H1 (cell line): ENCODE results near the gene SERPINA1. TPM values are rescaled to one million over a fixed set of nuclear protein-coding genes. Genes with fewer than 3 reads are reported as not detected.

ENCODE experiments used
- CTCF ChIA-PET: fragments of 300-600 bp; sonication (Branson Sonifier 250); formaldehyde crosslinking; loops from one replicate; lab custom pipeline; 2021; ENCODE audit not compliant: partially characterized antibody; lab: Charles Lee
- POLR2A ChIA-PET: fragments of 300-600 bp; sonication (Branson Sonifier 250); formaldehyde crosslinking; loops from one replicate; lab custom pipeline; 2021; ENCODE audit warnings: inconsistent platforms; ENCODE audit not compliant: partially characterized antibody; lab: Charles Lee
- DNase-seq, 2 experiments: peaks; one replicate each; pipeline versions ENCODE4 v3.0.0 to v3.0.0-alpha.2; 2010 to 2022; ENCODE audit warnings: low spot score in 2 of 2, low read depth in 1 of 2, mixed read lengths in 1 of 2
- FAIRE-seq: peaks from 2 replicates; lab custom pipeline; 2011; peaks lifted over from hg19 to GRCh38; lab: Jason Lieb, UNC
- H2AFZ ChIP-seq: 2 replicates; pipeline ENCODE4 v1.8.1; 2012; ENCODE audit warnings: low read length, inconsistent platforms
- H2AK5ac ChIP-seq: 2 replicates; pipeline ENCODE4 v1.6.1; 2013; ENCODE audit warnings: low read depth, low read length
- H2BK120ac ChIP-seq: replicated peaks from 2 replicates; pipeline ENCODE3; 2013; ENCODE audit warnings: low read depth, low read length, inconsistent platforms
- H2BK12ac ChIP-seq: 2 replicates; pipeline ENCODE4 v1.6.1; 2013; ENCODE audit warnings: low read depth, low read length
- H2BK15ac ChIP-seq: 2 replicates; pipeline ENCODE4 v1.6.1; 2013; ENCODE audit warnings: low read length
- H2BK20ac ChIP-seq: 2 replicates; pipeline ENCODE4 v1.6.1; 2013; ENCODE audit warnings: low read length
- H2BK5ac ChIP-seq: 2 replicates; pipeline ENCODE4 v1.6.1; 2013; ENCODE audit warnings: low read depth, low read length
- H3K14ac ChIP-seq: 2 replicates; pipeline ENCODE4 v1.6.1; 2013; ENCODE audit warnings: inconsistent platforms; ENCODE audit not compliant: insufficient read length
- H3K18ac ChIP-seq: 2 replicates; pipeline ENCODE4 v1.6.1; 2013; ENCODE audit warnings: low read length; ENCODE audit errors: extremely low read depth
- H3K23ac ChIP-seq: 2 replicates; pipeline ENCODE4 v1.6.1; 2013; ENCODE audit warnings: inconsistent platforms; ENCODE audit not compliant: insufficient read length
- H3K23me2 ChIP-seq: 2 replicates; pipeline ENCODE4 v1.6.1; 2013; ENCODE audit warnings: low read depth, low read length
- H3K27ac ChIP-seq: 2 replicates; pipeline ENCODE4 v1.6.1; 2011; ENCODE audit warnings: low read depth, low read length, inconsistent platforms
- H3K27me3 ChIP-seq, 4 experiments: replicated peaks in 1 of 4; 1 replicate in 1 of 4; 2 replicates in 3 of 4; pipeline versions ENCODE4 v1.6.1 to v1.8.1; 2011 to 2013; ENCODE audit warnings: low read length in 3 of 4, mild to moderate bottlenecking in 3 of 4, inconsistent platforms in 2 of 4, mixed read lengths in 2 of 4, moderate library complexity in 1 of 4; ENCODE audit not compliant: control insufficient read depth in 3 of 4, insufficient read depth in 3 of 4; ENCODE audit errors: extremely low read depth in 1 of 4
- H3K36me3 ChIP-seq, 4 experiments: 2 replicates each; pipeline versions ENCODE4 v1.6.1 to v1.8.1; 2011 to 2013; ENCODE audit warnings: mild to moderate bottlenecking in 4 of 4, low read length in 3 of 4, moderate library complexity in 2 of 4, control low read depth in 1 of 4, inconsistent platforms in 1 of 4; ENCODE audit not compliant: insufficient read depth in 4 of 4, control insufficient read depth in 2 of 4
- H3K4ac ChIP-seq: replicated peaks from 2 replicates; pipeline ENCODE3; 2013; ENCODE audit warnings: low read length, low read depth, mixed read lengths, inconsistent platforms; ENCODE audit not compliant: insufficient read length
- H3K4me1 ChIP-seq, 4 experiments: replicated peaks in 1 of 4; 1 replicate in 1 of 4; 2 replicates in 3 of 4; pipeline versions ENCODE4 v1.6.1 to v1.8.1; 2011 to 2013; ENCODE audit warnings: low read length in 3 of 4, inconsistent platforms in 2 of 4, mixed read lengths in 1 of 4; ENCODE audit not compliant: insufficient read depth in 4 of 4, control insufficient read depth in 3 of 4
- H3K4me2 ChIP-seq, 2 experiments: 2 replicates each; pipeline versions ENCODE4 v1.6.1 to v1.8.1; 2011 to 2013; ENCODE audit warnings: low read depth in 2 of 2, low read length in 2 of 2, control low read depth in 1 of 2, inconsistent platforms in 1 of 2, mild to moderate bottlenecking in 1 of 2; ENCODE audit not compliant: insufficient read depth in 1 of 2
- H3K4me3 ChIP-seq, 4 experiments: fragments of 200-600, 300-600 bp in 1 of 4; sonication (generic), shearing (Covaris generic), sonication (Bioruptor Twin) in 1 of 4; 2 replicates each; pipeline versions ENCODE4 v1.5.1 to v1.8.1; 2011 to 2016; ENCODE audit warnings: low read length in 4 of 4, low read depth in 3 of 4, control low read depth in 2 of 4, inconsistent platforms in 2 of 4, mild to moderate bottlenecking in 2 of 4, mixed read lengths in 1 of 4, moderate library complexity in 1 of 4; ENCODE audit not compliant: insufficient read depth in 2 of 4; ENCODE audit errors: extremely low read depth in 1 of 4
- H3K56ac ChIP-seq: replicated peaks from 2 replicates; pipeline ENCODE3; 2013; ENCODE audit warnings: low read depth, mild to moderate bottlenecking, mixed read lengths, low read length, inconsistent platforms; ENCODE audit not compliant: insufficient read length
- H3K79me1 ChIP-seq: 2 replicates; pipeline ENCODE4 v1.6.1; 2013; ENCODE audit warnings: low read depth, low read length, control low read depth
- H3K79me2 ChIP-seq, 2 experiments: 2 replicates each; pipeline versions ENCODE4 v1.6.1 to v1.8.1; 2012 to 2013; ENCODE audit warnings: low read length in 2 of 2, mild to moderate bottlenecking in 2 of 2, inconsistent platforms in 1 of 2; ENCODE audit not compliant: insufficient read depth in 2 of 2, control insufficient read depth in 1 of 2
- H3K9ac ChIP-seq, 4 experiments: replicated peaks in 1 of 4; 1 replicate in 1 of 4; 2 replicates in 3 of 4; pipeline versions ENCODE4 v1.6.1 to v1.8.1; 2011 to 2013; ENCODE audit warnings: low read depth in 3 of 4, low read length in 3 of 4, control low read depth in 2 of 4, mild to moderate bottlenecking in 2 of 4, moderate library complexity in 2 of 4, inconsistent platforms in 1 of 4; ENCODE audit errors: extremely low read depth in 1 of 4
- H3K9me3 ChIP-seq, 2 experiments: 2 replicates each; pipeline versions ENCODE4 v1.6.1 to v1.8.1; 2012 to 2013; ENCODE audit warnings: mild to moderate bottlenecking in 2 of 2, moderate library complexity in 2 of 2, control low read depth in 1 of 2, inconsistent platforms in 1 of 2, low read depth in 1 of 2, low read length in 1 of 2, mixed read lengths in 1 of 2; ENCODE audit not compliant: insufficient read depth in 2 of 2
- H4K20me1 ChIP-seq, 2 experiments: replicated peaks in 1 of 2; 2 replicates each; pipeline versions ENCODE3 to v1.8.1; 2011 to 2013; ENCODE audit warnings: inconsistent platforms in 2 of 2, low read length in 2 of 2, mild to moderate bottlenecking in 1 of 2; ENCODE audit not compliant: insufficient read depth in 2 of 2, control insufficient read depth in 1 of 2
- H4K5ac ChIP-seq: 2 replicates; pipeline ENCODE4 v1.6.1; 2013; ENCODE audit warnings: low read length, low read depth, mixed read lengths, inconsistent platforms; ENCODE audit not compliant: insufficient read length
- H4K8ac ChIP-seq: 2 replicates; pipeline ENCODE4 v1.8.0; 2013; ENCODE audit warnings: mild to moderate bottlenecking, moderate library complexity, low read length, inconsistent platforms; ENCODE audit not compliant: insufficient read depth; ENCODE audit errors: extremely low read depth
- H4K91ac ChIP-seq: replicated peaks from 2 replicates; pipeline ENCODE3; 2013; ENCODE audit warnings: low read length, mixed read lengths, inconsistent platforms; ENCODE audit not compliant: insufficient read length
- BACH1 ChIP-seq: IDR thresholded peaks from 2 replicates; pipeline ENCODE4 v1.6.1; 2012; ENCODE audit warnings: low read length, improper control_type of control experiment
- CTBP2 ChIP-seq: IDR thresholded peaks from 2 replicates; pipeline ENCODE4 v1.7.0; 2011; ENCODE audit warnings: borderline replicate concordance, mild to moderate bottlenecking, moderate library complexity, mixed read lengths, low read length; ENCODE audit not compliant: insufficient read depth, insufficient read length
- HDAC2 ChIP-seq, 2 experiments: fragments of 300-600 bp in 1 of 2; sonication (generic) in 1 of 2; IDR thresholded peaks; 2 replicates each; pipeline ENCODE4 v1.6.1; 2011 to 2012; ENCODE audit warnings: low read depth in 2 of 2, low read length in 2 of 2, mild to moderate bottlenecking in 2 of 2, moderate library complexity in 2 of 2, borderline replicate concordance in 1 of 2, inconsistent platforms in 1 of 2
- JUN ChIP-seq: IDR thresholded peaks from 2 replicates; pipeline ENCODE4 v1.6.1; 2011; ENCODE audit warnings: low read depth, mild to moderate bottlenecking, improper control_type of control experiment, low read length
- NRF1 ChIP-seq: IDR thresholded peaks from 2 replicates; pipeline ENCODE4 v1.6.1; 2011; ENCODE audit warnings: mild to moderate bottlenecking, low read depth, low read length, improper control_type of control experiment
- SP2 ChIP-seq: IDR thresholded peaks from 2 replicates; pipeline ENCODE4 v1.6.1; 2012; ENCODE audit warnings: mild to moderate bottlenecking, low read length, inconsistent platforms
- SUZ12 ChIP-seq: fragments of 200-600 bp; sonication (generic); IDR thresholded peaks from 2 replicates; pipeline ENCODE4 v1.6.1; 2012; ENCODE audit warnings: mild to moderate bottlenecking, inconsistent platforms, low read length, moderate library complexity, mixed read lengths
- WGBS, 2 experiments: shearing (Covaris generic) in 1 of 2; methylation state at CpG; one replicate each; pipeline versions ENCODE4 v1.1.6 to v1.1.7; 2013 to 2015; ENCODE audit warnings: low lambda C conversion rate in 2 of 2, mixed read lengths in 2 of 2, inconsistent platforms in 1 of 2, low coverage in 1 of 2, missing lambda C conversion rate in 1 of 2; ENCODE audit not compliant: insufficient replicate concordance in 2 of 2, insufficient coverage in 1 of 2, insufficient read length in 1 of 2; ENCODE audit errors: extremely low coverage in 1 of 2, missing lambda C conversion rate in 1 of 2; 5-methylcytosine and 5-hydroxymethylcytosine counted together
- polyA plus RNA-seq, 7 experiments: library from polyadenylated mRNA; depleted of rRNA in 3 of 7; stranded (reverse) in 5 of 7; unstranded in 2 of 7; fragments of >200 nt in 5 of 7; fragments of 200-250 nt in 2 of 7; gene quantifications; 1 replicate in 5 of 7; 2 replicates in 1 of 7; 4 replicates in 1 of 7; pipeline versions ENCODE4 v1.2.1 to v1.2.3, GENCODE V29; 2011 to 2013; ENCODE audit warnings: missing spikeins in 2 of 7, mixed read lengths in 2 of 7
- total RNA-seq: library from RNA; stranded (reverse); fragmentation: NEBNext Ultra II Directional; extraction: Animal tissue kit (Norgen Biotek cat#: 25700); gene quantifications from 2 replicates; pipeline ENCODE4 v1.2.1, GENCODE V29; 2021

SERPINA1 gene
- total and polyA plus RNA-seq, 2 of the 8 experiments (the other 6 are each of a cell fraction or from before 2014, with no cell fraction given), result 0.08 TPM; not detected in 1

DNA sequence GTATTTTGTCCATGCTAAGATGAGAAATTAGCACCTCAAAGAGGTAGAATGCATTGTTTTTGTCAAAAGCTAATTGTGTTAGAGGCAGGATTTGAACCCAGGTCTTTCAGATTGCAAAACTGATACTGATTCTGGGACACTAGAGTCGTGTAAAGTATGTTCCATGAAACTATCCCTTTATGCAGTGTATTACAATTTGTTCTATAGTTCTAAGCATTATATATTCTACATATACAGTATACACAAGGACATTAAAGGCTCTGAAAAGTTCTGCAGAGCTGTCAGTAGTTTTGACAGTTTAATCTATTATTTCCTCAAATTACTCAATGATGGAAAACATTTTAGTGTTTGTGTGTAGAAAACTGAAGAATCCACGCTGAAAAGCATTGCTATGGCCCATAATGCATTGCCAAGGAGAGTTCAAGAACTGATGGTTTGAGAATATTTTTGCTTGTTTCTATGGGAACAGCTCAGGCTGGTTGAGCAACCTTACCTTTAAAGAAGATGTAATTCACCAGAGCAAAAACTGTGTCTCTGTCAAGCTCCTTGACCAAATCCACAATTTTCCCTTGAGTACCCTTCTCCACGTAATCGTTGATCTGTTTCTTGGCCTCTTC is 6.2 kb downstream of the SERPINA1 start:
- no peak overlapping the region for H3K23ac ChIP-seq
- H3K4me3 ChIP-seq, result no peak overlapping the region
- ChIA-PET POLR2A (interaction anchor here (1.4 kb wide), 1 partner anchor 11 kb away, joined by 3 read pairs; no protein-coding TSS in a partner anchor), CTCF (interaction anchor here (0.5 to 2.9 kb wide), 6 partner anchors 9 to 243 kb away, joined by 3 to 16 read pairs (median 4); no protein-coding TSS in a partner anchor)
- H2BK120ac ChIP-seq, result no peak overlapping the region
- no peaks in the 10 kb centered on the region for H3K79me2 ChIP-seq
- FAIRE-seq (no peak), DNase-seq (no peak)
- no peak overlapping the region for H4K91ac ChIP-seq
- 0 out of 2 replicates have a peak overlapping the region, but pooled peaks have one; percentile 11 for H2BK12ac ChIP-seq
- H3K56ac ChIP-seq, result no peak overlapping the region
- H3K9ac ChIP-seq, result no peak overlapping the region
- H2BK5ac ChIP-seq, result no peak overlapping the region; the same call in 1 of the 2 replicates
- H4K8ac ChIP-seq, result no peak overlapping the region
- H3K27ac ChIP-seq, result no peak overlapping the region
- no peaks in the 10 kb centered on the region for H3K36me3 ChIP-seq
- WGBS, 2 experiments, result 91% methylated on average over 4 of the region's 4 CpGs; no CpG with 5 or more reads in 1 of the 2 experiments
- no peaks in the 10 kb centered on the region for H3K79me1 ChIP-seq
- H4K5ac ChIP-seq, result no peak overlapping the region
- no peak overlapping the region for H3K14ac ChIP-seq
- H3K27me3 ChIP-seq, result no peaks in the 10 kb centered on the region
- no peak overlapping the region for H2AFZ ChIP-seq
- H2AK5ac ChIP-seq, result no peak overlapping the region
- H3K18ac ChIP-seq, result no peak overlapping the region
- no peaks in the 10 kb centered on the region for H3K23me2 ChIP-seq
- TF ChIP-seq SP2, result no peak
- TF ChIP-seq NRF1, result no peak
- no peak for TF ChIP-seq JUN
- TF ChIP-seq HDAC2 (IDR thresholded peaks at IDR 0.05; ENCODE audit: borderline replicate concordance in 1 of 2, low read depth in 2 of 2, low read length in 2 of 2), result no peak
- TF ChIP-seq SUZ12, result no peak
- no peak for TF ChIP-seq CTBP2
- TF ChIP-seq BACH1, result no peak
- H2BK20ac ChIP-seq, result no peak overlapping the region
- no peak overlapping the region for H3K4me2 ChIP-seq
- no peaks in the 10 kb centered on the region for H4K20me1 ChIP-seq
- no peak overlapping the region for H2BK15ac ChIP-seq
- H3K4ac ChIP-seq, result no peak overlapping the region
- peaks cover 0 to 7% (median 4%) of the 10 kb centered on the region in 4 experiments; a peak in 3 of 7 replicates for H3K4me1 ChIP-seq
- no peaks in the 10 kb centered on the region for H3K9me3 ChIP-seq
